Measurements from ENCODE around the gene MAD1L1.

The MAD1L1 gene

DNA sequence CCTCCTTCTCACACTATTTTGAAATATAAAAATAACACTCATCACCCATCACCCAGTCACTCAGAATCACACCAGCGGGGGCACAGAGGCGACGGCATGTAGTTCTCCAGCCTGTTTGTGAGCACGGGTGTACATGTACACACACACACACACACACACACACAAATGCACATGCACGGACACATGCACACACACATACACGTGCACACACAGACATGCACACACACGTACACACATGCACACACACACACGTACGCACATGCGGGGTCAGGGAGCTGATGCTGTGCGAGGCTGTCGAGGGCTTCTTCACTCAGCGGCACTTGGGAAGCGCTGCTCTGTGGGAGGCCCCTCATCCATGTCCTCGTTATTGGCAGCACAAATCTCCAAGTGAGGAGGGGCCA lies 383.8 kb downstream of the MAD1L1 start:
- in situ Hi-C loops (cut with HindIII; ENCODE audit: low sequenced_read_pairs) = loop anchor here (25.0 kb wide), 1 partner anchor 513 kb away; the partner anchor contains the start of gene EIF3B
- DNase-seq (ENCODE audit: low read depth) = no peak

DNA sequence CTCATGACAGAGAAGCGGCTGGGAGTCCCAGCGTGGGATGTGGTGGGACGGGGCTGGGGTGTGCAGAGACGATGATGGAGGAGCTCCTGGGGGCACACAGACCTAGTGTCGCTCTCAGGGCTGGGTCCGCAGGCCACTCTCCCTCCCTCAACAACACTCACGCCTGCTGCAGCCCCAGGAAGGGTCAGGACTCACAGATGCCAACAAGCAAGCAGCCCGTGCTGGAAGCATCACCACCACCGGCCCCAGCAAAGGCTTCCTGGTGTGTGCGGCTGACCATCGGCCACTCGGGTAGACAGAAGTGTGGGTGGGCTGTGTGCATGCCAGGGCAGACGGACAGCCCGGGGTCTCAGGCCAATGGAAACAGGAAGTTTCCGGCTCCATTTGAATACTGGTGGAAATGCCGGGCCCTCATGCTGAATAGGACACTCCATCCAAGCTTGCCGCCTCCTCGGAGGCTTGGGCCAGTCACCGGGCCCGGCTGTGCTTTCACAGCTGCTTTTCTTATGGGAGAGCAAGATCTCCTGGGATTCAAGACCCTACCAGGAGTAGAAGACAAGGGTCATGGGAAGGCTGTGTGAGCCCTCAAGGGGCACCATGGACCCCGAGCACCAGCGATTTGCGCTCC lies 384.6 kb downstream of the MAD1L1 start:
- H3K4me3 ChIP-seq (ENCODE audit: low read depth, low read length) = no peak overlapping the region
- no peak for DNase-seq (ENCODE audit: low read depth)
- in situ Hi-C loops (cut with HindIII; ENCODE audit: low sequenced_read_pairs) = loop anchor here (25.0 kb wide), 1 partner anchor 514 kb away; the partner anchor contains the start of gene EIF3B
- TF ChIP-seq, protein P1, sequence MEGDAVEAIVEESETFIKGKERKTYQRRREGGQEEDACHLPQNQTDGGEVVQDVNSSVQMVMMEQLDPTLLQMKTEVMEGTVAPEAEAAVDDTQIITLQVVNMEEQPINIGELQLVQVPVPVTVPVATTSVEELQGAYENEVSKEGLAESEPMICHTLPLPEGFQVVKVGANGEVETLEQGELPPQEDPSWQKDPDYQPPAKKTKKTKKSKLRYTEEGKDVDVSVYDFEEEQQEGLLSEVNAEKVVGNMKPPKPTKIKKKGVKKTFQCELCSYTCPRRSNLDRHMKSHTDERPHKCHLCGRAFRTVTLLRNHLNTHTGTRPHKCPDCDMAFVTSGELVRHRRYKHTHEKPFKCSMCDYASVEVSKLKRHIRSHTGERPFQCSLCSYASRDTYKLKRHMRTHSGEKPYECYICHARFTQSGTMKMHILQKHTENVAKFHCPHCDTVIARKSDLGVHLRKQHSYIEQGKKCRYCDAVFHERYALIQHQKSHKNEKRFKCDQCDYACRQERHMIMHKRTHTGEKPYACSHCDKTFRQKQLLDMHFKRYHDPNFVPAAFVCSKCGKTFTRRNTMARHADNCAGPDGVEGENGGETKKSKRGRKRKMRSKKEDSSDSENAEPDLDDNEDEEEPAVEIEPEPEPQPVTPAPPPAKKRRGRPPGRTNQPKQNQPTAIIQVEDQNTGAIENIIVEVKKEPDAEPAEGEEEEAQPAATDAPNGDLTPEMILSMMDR (IDR thresholded peaks at IDR 0.05; ENCODE audit: low read depth, low read length, missing control alignments) = no peak

More for the DNA sequence above, 383.8 kb downstream of the MAD1L1 start:
- no peak overlapping the region for H3K4me3 ChIP-seq (ENCODE audit: low read depth, low read length)
- TF ChIP-seq, protein P1 (IDR thresholded peaks at IDR 0.05; ENCODE audit: low read depth, low read length, missing control alignments) = no peak

DNA sequence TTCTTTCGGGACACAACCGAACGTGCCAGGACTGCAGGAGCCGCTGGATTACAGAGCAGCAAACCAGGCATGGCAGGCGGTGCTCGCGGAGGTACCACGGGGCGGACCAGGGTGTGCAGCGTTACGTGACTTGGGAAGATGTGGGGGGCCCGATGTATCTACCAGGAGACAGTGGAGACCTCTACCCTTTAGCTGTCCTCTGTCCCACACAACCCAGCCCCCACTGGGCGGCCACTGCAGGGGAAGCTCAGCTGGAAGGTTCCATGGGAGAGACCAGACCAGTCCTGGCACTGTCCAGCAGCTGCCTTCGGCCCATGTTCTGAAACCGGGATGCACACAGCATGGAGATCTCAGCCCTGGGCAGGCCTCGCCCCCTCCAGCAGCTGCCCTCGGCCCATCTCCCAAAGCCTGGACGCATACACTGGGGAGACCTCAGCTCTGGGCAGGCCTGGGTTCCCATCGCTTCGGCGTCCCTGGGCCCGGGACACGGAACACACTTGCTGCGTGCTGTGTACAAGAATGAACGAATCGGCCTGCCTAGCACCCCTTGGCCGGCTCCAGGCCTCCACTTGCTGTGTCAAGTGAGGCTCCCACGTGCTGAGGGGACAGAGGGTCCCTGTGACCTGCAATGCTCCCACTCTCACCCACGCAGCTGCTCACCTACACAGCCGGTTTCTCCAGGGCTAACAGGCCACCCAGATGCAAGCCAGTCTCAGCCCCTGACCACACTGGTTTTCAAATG lies 385.3 kb downstream of the MAD1L1 start:
- DNase-seq (ENCODE audit: low read depth) = no peak
- in situ Hi-C loops (cut with HindIII; ENCODE audit: low sequenced_read_pairs) = loop anchor here (25.0 kb wide), 1 partner anchor 515 kb away; the partner anchor contains the start of gene EIF3B
- TF ChIP-seq, protein P1 (IDR thresholded peaks at IDR 0.05; ENCODE audit: low read depth, low read length, missing control alignments) = no peak
- H3K4me3 ChIP-seq (ENCODE audit: low read depth, low read length) = no peak overlapping the region

DNA sequence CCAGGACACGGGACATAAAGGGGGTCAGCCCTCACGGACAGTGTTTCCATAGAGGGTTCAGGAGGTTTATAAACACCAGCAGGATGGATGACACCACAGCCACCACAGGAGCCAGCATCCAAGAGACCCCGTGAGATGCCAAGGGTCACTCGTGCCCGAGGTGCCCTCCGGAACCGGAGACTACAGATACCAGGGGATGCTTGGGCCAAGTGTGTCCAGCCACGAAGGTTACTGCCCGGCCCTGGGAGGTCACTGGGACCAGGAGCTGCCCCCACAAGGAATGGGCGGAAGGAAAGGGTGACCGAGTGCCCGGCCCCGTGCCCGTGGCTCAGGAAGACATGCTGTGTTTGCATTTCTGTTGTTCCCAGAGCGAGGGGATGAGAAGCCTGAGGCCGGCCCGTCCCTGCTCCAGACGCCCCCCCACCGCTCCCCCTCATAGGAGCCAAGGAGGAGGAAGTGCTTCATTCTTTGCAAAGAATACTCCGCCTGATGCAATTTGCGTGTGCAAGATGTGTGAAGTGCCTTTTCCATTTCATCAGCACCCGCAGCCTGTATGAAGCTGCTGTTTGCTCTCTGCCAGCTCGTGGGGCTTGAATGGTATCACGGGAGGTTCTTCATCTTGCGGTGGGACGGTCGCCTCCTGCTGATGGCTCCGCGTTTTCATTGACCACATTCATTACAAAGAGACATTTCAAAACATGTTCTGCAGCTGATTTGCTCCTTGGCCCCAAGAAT lies 386.2 kb downstream of the MAD1L1 start:
- TF ChIP-seq, protein P1 (IDR thresholded peaks at IDR 0.05; ENCODE audit: low read depth, low read length, missing control alignments) = no peak
- in situ Hi-C loops (cut with HindIII; ENCODE audit: low sequenced_read_pairs) = loop anchor here (25.0 kb wide), 1 partner anchor 516 kb away; the partner anchor contains the start of gene EIF3B
- DNase-seq (ENCODE audit: low read depth) = no peak
- H3K4me3 ChIP-seq (ENCODE audit: low read depth, low read length) = no peak overlapping the region

DNA sequence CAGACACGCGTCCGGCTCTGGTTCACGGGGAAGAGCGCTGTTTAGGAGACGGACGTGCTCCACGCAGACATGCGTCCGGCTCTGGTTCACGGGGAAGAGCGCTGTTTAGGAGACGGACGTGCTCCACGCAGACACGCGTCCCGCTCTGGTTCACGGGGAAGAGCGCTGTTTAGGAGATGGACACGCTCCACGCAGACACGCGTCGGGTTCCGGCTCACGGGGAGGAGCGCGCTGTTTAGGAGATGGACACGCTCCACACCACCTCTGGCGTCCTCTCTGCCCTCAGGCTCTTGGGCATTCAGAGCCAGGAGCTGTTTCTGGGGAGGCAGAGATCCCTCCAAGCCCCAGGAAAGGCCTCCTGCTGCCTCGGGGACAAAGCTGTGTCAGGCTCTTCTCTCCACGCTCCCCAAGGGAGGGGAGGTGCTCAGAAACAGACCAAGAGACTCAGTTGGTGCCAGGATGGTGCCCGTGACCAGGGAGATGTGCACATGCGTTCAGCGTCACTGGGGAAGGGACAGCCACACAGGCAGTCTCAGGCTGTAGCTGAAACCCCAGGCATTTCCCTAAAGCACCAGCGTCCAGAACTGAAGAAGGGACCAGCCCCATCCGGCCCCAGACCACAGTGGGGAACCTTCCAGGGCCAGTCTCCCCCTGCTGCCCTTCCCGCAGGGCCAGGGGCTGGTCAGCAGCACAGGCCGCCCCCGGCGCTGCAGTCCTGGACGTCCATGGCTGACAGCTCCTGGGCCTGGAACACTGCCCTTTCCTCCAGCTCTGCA lies 387.0 kb downstream of the MAD1L1 start:
- no peak overlapping the region for H3K4me3 ChIP-seq (ENCODE audit: low read depth, low read length)
- TF ChIP-seq, protein P1 (IDR thresholded peaks at IDR 0.05; ENCODE audit: low read depth, low read length, missing control alignments) = no peak
- no peak for DNase-seq (ENCODE audit: low read depth)
- in situ Hi-C loops (cut with HindIII; ENCODE audit: low sequenced_read_pairs) = loop anchor here (25.0 kb wide), 1 partner anchor 517 kb away; the partner anchor contains the start of gene EIF3B

Data from astrocyte of the cerebellum (primary cell).